ENCODE results near the gene ARAP2.

The ARAP2 gene

DNA sequence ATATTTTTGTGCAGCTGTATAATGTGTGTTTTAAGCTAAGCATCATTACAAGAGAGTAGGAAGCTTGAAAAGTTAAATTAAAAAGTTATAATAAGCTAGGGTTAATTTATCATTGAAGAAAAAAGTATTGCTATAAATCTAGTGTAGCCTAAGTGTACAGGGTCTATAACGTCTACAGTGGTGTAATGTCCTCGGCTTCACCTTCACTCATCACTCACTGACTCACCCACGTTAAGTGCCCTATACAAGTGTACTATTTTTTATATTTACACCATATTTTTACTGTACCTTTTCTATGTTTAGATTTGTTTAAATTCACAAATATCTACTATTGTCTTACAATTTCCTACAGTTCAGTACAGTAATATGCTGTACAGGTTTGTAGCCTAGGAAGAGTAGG, 23.5 kb downstream of the ARAP2 start:
- no peak for DNase-seq (ENCODE audit: low spot score)

- no peak for DNase-seq (ENCODE audit: low spot score)
Observed at GRCh38 chr4:36218121-36218520, 26.2 kb downstream of the ARAP2 start.

DNA sequence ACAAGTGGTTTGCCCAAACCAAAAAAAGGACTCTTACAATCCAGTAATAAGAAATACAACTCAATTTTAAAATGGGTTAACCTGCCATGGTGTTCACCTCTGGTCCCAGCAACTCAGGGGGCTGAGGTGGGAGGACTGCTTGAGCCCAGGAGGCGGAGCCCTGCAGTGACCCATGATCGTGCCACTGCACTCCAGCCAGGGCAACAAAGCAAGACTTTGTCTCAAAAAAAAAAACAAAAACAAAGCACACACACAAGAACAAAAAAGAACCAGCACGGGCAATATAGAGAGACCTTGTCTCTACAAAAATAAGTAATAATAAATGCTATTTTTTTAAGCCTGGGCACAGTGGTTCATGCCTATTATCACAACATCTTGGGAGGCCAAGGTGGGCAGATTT, 28.7 kb downstream of the ARAP2 start:
- DNase-seq (ENCODE audit: low spot score), result no peak

DNA sequence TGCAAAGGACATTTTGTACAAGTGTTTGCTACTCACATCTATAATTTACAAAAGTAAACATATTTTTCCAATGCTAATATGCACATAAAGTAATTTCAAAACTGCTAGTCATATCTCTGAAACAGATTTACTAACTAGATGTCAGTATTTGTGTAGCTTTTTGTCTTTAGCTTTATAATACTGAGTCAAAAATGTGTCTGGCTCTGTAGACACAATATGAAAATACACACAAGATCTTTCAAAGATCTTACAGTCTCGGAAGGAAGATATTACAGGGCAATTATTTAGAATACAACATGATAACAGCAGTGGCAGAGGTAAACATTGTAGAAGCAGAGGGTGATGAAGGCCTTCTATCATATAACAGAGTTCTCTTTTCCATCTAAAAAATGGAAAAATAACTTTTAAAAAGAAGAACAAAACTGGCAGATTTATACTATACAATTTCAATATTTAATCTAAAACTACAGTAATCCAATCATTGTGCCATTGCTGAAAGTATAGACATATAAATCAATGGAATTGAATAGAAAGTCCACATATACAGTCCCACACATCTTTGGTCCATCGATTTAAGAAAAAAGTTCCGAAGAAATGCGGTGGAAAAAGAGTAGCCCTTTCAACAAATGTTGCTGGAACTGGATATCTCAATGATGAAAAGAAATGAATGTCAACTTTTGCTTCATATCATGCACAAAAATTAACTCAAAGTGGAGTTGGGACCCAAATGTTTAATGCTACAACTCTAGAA, 29.4 kb downstream of the ARAP2 start:
- DNase-seq (ENCODE audit: low spot score), result no peak

GRCh38 chr4:36213977-36214376, 30.3 kb downstream of the ARAP2 start:
- no peak for DNase-seq (ENCODE audit: low spot score)

DNA sequence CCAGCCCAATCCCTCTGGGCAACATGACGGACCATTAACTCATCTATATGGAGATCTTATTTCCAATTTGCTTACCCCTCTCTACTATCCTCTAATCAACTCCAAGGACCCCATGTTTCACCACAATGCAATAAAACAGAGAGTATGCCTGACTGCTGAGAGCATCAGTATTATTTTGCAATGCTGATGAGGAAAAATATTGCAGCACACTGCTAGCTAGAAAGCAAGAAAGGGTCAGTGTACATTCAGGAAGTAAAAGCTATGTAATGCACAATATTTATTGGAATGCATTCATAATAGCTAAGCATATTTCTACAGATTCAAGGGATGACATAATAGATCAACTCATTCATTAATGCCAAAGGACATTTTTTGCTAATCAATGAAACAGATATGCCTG, 33.2 kb downstream of the ARAP2 start:
- DNase-seq (ENCODE audit: low spot score), result no peak

- DNase-seq (ENCODE audit: low spot score), result no peak
Observed at GRCh38 chr4:36209941-36210649, 34.2 kb downstream of the ARAP2 start.

DNA sequence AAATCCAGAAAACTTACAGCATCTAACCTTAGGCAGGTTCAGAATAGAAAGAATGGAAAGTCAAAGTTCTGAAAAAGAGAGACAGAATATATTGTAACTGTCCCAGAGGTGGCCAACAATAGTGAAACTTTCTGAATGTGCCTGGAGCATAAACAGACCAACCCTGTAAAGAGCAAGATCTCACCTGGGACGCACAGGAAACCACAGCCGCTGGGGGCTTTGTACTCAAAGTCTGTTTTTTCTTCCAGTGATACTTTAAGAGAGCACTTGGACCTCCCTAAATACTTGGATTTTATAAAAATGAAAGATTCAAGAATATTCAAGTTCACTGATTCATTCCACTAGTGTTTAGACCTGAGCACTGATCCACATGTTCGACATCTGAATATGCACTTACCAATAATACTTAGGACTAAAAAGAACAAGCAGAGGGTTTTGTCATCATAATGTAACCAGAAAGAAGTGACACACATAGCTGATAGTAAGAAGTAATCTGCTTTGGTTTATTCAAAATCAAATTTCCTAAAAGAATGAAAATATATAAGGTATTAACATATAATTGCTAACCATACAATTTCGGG, 35.3 kb downstream of the ARAP2 start:
- DNase-seq (ENCODE audit: low spot score), result no peak

DNA sequence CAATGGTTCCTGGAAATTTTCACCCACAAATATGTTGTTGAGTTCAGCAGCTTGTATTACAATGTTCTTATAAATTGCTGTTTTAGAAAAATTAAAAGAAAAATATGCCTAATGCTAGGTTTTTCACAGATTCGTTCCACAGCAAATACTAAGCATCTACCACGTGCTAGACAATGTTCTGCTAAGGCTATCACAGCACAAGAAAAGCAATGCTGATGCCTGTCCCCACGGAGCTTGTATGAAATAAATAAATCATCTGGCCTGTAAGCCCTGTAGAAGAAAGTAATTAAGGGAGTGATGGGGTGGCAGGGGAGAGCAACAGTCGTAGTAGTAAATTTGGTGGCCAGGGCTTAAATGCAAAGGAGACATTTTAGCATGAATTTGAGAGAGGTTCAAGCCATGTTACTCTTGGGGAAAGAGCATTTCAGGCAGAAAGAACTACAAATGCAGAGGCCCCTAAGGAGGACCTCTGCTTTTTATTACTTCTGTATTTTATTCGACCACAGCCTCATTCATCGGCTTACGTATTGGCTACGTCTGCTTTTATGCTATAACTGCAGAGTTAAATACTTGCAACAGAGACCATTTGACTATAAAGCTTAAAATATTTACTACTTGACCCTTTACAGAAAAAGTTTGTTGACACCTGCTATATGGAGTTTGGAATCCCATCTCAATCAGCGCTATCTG, 36.3 kb downstream of the ARAP2 start:
- no peak for DNase-seq (ENCODE audit: low spot score)

- DNase-seq (ENCODE audit: low spot score), result no peak
Observed at GRCh38 chr4:36207367-36207766, 36.9 kb downstream of the ARAP2 start.

GRCh38 chr4:36206603-36207311, 37.6 kb downstream of the ARAP2 start:
- DNase-seq (ENCODE audit: low spot score), result no peak

- no peak for DNase-seq (ENCODE audit: low spot score)
Observed at GRCh38 chr4:36206012-36206411, 38.3 kb downstream of the ARAP2 start.

DNA sequence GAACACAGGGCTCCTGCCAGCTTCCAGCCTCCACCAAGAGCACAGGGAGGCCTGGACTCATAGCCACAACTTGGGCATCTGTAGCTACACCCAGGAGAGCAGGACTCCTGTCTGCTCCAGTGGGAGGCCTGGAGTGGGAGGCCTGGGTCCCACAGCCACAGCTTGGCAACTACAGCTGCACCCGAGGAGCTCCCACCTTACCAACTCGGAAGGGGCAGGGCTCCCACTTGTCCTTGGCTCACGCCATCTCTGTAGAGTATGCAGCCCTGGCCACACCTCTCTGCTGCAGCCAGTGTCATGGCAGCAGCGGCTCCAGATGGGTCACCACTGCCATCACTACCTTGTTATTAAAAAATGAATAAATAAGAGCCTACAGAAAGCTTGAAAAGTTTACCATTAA, 45.5 kb downstream of the ARAP2 start:
- no peak for DNase-seq (ENCODE audit: low spot score)

- no peak for DNase-seq (ENCODE audit: low spot score)
Observed at GRCh38 chr4:36198068-36198808, 46.1 kb downstream of the ARAP2 start.

DNA sequence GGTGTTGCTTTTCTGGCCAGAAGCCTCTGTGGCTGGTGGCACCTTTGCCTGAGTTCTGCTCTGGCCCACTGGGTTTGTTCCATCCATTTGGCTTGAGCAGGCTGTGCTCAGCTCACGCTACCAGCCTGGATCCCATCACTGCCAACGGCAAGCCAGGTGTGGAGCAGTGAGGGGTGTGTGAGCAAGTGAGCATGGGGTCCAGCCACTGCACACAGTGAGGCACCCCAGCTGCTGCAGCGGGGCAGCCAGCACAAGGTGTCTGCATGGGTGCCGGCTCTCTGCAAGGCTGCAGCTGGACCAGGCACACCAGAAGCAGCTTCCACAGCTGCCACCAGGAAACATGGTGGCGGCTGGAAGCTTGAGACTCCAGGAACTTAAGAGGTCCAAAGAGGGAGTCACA, 46.8 kb downstream of the ARAP2 start:
- DNase-seq (ENCODE audit: low spot score), result no peak

DNA sequence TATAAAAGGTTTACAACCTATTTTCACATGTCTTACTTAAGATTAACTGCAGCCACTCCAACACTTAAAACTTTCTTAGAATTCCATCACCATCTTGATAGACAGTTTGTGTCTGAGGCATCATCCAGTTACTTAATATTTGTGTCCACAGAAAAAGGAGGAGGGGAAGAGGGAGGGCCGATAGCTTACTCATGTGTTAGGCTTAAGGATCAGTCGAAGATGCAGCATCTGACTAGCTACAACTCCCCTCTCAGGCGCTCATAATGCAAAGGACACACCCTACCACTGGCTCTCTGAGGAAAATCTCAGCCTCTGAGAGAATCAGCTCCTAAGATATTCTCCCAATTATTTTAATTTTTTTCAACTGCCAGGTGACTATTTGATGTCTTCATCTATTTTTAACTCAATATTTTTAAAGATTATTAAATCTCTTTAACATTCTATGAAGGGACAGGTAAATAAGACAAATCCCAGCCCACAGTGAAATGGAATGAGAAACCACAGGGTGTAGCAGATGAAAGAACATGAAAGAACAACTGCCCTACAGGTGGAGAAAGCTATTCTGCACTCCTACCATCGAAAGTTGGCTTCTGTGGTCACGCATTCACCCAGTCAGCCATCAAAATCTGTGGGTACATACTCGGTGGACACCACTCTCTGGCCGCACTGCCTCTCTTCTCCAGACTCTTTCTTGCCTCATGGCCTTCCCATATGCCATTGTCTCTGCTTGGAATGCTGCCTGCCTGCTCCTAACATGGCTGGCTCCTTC, 48.0 kb downstream of the ARAP2 start:
- DNase-seq (ENCODE audit: low spot score), result no peak

DNA sequence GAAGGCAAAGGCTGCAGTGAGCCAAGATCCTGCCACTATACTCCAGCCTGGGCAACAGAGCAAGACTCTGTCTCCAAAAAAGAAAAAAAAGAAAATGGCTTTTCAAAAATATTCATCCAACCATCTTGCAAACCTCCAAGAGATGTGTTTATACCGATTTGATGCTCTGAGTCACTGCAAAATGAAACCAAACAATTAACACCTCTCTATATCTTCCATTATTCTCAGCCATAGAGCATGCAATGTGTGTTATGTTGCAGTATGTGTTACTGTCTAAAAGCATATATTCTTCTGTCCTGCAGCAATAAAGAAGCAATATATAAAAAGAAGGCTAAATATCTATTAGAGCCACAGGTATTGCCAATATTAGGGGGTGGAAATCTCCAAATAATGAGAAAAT, 51.4 kb downstream of the ARAP2 start:
- DNase-seq (ENCODE audit: low spot score), result no peak

DNA sequence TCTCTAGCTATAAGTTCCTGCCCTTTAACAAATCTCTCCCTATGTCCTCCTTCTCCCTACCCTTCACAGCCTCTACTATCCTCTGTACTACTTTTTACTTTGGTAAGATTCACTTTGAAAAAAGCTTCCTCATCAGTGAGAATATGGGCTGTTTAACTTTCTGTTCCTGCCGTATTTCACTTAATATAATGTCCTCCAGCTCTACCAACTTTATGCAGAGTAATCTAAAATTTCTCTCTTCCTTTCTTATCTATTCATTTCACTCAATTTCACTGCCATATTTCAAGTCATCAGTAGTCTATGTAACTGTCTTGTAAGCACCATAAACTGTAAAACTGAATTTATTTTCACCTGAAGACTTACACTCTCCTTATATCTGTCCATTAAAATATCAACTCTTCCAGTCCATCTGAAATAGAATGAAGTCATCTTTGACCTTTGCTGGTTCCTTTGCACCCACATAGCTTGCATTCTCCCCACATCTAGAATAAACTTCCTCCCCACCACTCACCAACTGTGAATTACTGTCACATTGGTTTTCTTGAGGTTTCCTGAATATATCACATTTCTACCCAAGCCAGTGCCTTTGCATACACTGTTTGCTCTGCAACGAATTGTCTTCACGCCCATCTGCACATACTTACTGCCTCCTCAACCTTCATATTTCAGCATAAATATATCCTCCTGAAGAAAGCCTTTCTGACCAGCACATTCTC, 54.6 kb downstream of the ARAP2 start:
- no peak for DNase-seq (ENCODE audit: low spot score)

DNA sequence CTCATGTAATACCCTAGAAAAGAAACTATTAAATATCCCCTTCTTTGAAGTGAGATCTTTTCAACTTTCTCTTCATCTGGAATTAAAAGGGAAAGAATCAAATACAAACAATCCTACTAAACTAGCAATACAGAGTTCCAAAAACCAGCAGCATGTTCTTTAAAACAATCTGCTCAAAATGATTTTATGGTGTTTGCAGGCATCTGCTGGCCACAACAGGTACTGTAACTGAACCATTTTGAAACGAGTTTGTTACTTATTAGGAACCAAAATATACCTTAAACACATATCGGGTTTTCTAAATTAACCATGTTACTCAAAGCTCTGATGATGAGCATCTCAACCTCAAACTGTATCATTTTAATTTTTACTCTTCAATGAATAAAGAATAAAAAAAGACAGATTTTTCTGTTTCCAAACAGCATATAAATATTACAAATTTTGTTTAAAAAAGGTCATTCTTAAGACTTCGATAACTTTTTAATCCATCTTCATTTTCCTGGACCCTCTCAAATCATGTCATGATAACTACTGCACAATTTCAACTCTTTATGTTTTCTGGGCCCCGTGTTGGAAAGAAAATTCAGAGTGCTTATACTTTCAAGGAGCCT, 56.5 kb downstream of the ARAP2 start:
- DNase-seq (ENCODE audit: low spot score), result peak; percentile 56
